Panc1 (cell line): ENCODE results near the gene GGCX. TPM values are rescaled to one million over a fixed set of nuclear protein-coding genes. Genes with fewer than 3 reads are reported as not detected.

Experiments used
- ATAC-seq: fragments of 200-7000 bp; cut with Tn5 transposase; 2 replicates; pipeline ENCODE4 v1.9.1; 2020; ENCODE audit warnings: mild to moderate bottlenecking, moderate library complexity
- BruUV-seq: library from RNA; stranded (reverse); fragments of 400-500 nt; replicated peaks from 2 replicates; lab custom pipeline; 2021; lab: Mats Ljungman, UMichigan
- CTCF ChIA-PET: fragments of 300-600 bp; sonication (Branson Sonifier 250); formaldehyde crosslinking; loops from one replicate; lab custom pipeline; 2022; ENCODE audit warnings: antibody characterized with exemption; lab: Charles Lee
- POLR2A ChIA-PET: fragments of 300-600 bp; sonication (Branson Sonifier 250); formaldehyde crosslinking; loops from one replicate; lab custom pipeline; 2022; ENCODE audit warnings: antibody characterized with exemption; lab: Charles Lee
- DNase-seq: peaks from one replicate; pipeline ENCODE4 v3.0.0-alpha.2; 2010; ENCODE audit warnings: low read depth, low spot score
- H3K27ac ChIP-seq: 2 replicates; pipeline ENCODE4 v1.5.1; 2011; ENCODE audit warnings: mild to moderate bottlenecking, low read length, inconsistent platforms
- H3K27me3 ChIP-seq: fragments of 200-500 bp; sonication (Bioruptor generic); 2 replicates; pipeline ENCODE4 v1.6.0; 2014; ENCODE audit warnings: low read length, inconsistent platforms; ENCODE audit not compliant: control insufficient read depth, insufficient read depth
- H3K36me3 ChIP-seq: fragments of 200-500 bp; sonication (Bioruptor generic); 2 replicates; pipeline ENCODE4 v1.5.1; 2014; ENCODE audit warnings: inconsistent platforms, mild to moderate bottlenecking, low read length, moderate library complexity; ENCODE audit not compliant: control insufficient read depth, insufficient read depth
- H3K4me1 ChIP-seq: 2 replicates; pipeline ENCODE4 v1.5.1; 2011; ENCODE audit warnings: inconsistent platforms, mild to moderate bottlenecking, low read length, moderate library complexity; ENCODE audit not compliant: control insufficient read depth, insufficient read depth
- H3K4me3 ChIP-seq, 2 experiments: 2 replicates each; pipeline ENCODE4 v1.5.1; 2011 to 2012; ENCODE audit warnings: low read depth in 2 of 2, low read length in 2 of 2, mild to moderate bottlenecking in 2 of 2, inconsistent platforms in 1 of 2, moderate library complexity in 1 of 2
- H3K9me3 ChIP-seq: fragments of 200-500 bp; sonication (Bioruptor generic); 2 replicates; pipeline ENCODE4 v1.5.1; 2014; ENCODE audit warnings: low read depth, mild to moderate bottlenecking, inconsistent platforms, low read length, moderate library complexity; ENCODE audit not compliant: control insufficient read depth, insufficient read depth
- CTCF ChIP-seq: fragments of 450-650 bp; IDR thresholded peaks from 2 replicates; pipeline ENCODE4 v1.5.1; 2017; ENCODE audit warnings: mild to moderate bottlenecking
- POLR2AphosphoS5 ChIP-seq: IDR thresholded peaks from 2 replicates; pipeline ENCODE4 v1.6.1; 2012; ENCODE audit warnings: mild to moderate bottlenecking, low read depth, low read length, moderate library complexity
- SIN3A ChIP-seq: IDR thresholded peaks from 2 replicates; pipeline ENCODE4 v1.6.1; 2012; ENCODE audit warnings: low read depth, mild to moderate bottlenecking, low read length, moderate library complexity, borderline replicate concordance; ENCODE audit not compliant: insufficient read depth
- TCF7L2 ChIP-seq: IDR thresholded peaks from 2 replicates; pipeline ENCODE4 v1.6.1; 2011; ENCODE audit warnings: mild to moderate bottlenecking, low read depth, low read length, inconsistent platforms
- in situ Hi-C: cut with HindIII; loops from 2 replicates; pipeline ENCODE4 v1.10.0; 2016; ENCODE audit warnings: low sequenced_read_pairs, low pct_unique_long_range_greater_than_20kb
- intact Hi-C: fragments of 100-400 bp; cut with micrococcal nuclease; formaldehyde crosslinking; loops from one replicate; pipeline ENCODE4 v1.10.0; 2022; ENCODE audit not compliant: unreplicated experiment
- total RNA-seq: library from RNA; stranded (reverse); gene quantifications from one replicate; pipeline ENCODE4 v1.2.1, GENCODE V29; 2021; ENCODE audit not compliant: unreplicated experiment
- TF ChIP-seq, protein P1 (sequence below), 2 experiments: IDR thresholded peaks; 2 replicates each; pipeline ENCODE4 v1.6.1; 2011 to 2012; ENCODE audit warnings: low read depth in 2 of 2, control low read depth in 1 of 2, low read length in 1 of 2, mild to moderate bottlenecking in 1 of 2, moderate library complexity in 1 of 2; ENCODE audit not compliant: insufficient read depth in 1 of 2

Gene GGCX
- total RNA-seq, 1 experiment from 2014 or later, result 64.1 TPM

DNA sequence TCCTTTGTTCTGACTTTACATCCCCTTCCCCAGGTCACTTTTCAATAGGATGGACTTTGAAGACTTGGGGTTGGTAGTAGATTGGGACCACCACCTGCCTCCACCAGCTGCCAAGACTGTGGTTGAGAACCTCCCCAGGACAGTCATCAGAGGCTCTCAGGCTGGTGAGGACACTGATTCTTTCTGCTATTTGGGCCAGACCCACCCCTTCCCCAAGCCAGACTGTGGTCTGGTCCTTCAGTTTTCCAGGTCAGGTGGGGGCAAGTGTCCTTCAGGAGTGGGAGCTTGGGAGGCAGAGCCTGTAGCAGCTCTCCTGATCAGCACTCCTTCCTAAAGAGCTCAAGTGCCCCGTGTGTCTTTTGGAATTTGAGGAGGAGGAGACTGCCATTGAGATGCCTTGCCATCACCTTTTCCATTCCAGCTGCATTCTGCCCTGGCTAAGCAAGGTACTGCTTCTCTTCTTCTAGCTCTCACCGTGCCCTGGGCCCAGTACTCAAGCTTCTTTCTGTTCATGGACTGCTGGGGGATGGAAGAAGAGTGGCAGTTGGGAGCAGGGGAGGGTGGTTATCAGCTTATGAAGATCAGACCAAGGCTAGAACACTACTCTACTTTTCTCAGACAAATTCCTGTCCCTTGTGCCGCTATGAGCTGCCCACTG lies 35.3 kb upstream of the GGCX start:
- no TSS peak for BruUV-seq

DNA sequence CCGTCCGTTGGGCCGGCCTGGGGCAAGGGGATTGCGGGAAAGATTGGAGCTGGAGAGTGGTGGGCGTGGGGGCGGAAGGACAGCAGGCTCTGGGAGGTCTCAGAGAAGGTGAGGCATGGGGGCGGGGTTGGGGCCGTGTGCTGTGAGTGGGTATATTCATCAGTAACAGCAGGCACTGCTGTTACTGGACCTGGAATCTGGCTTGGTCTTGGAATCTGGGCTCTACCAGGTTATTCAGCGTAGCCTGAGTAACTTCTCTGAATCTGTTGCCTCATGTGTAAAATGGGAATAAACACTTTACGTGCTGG lies 34.7 kb upstream of the GGCX start:
- no TSS peak for BruUV-seq
- H3K4me1 ChIP-seq, result peaks cover 36% of the 10 kb centered on the region
- H3K4me3 ChIP-seq, result peak overlapping the region; percentile 91 to 99
- no peak for DNase-seq
- ATAC-seq, result peak; percentile 24
- TF ChIP-seq, protein P1, sequence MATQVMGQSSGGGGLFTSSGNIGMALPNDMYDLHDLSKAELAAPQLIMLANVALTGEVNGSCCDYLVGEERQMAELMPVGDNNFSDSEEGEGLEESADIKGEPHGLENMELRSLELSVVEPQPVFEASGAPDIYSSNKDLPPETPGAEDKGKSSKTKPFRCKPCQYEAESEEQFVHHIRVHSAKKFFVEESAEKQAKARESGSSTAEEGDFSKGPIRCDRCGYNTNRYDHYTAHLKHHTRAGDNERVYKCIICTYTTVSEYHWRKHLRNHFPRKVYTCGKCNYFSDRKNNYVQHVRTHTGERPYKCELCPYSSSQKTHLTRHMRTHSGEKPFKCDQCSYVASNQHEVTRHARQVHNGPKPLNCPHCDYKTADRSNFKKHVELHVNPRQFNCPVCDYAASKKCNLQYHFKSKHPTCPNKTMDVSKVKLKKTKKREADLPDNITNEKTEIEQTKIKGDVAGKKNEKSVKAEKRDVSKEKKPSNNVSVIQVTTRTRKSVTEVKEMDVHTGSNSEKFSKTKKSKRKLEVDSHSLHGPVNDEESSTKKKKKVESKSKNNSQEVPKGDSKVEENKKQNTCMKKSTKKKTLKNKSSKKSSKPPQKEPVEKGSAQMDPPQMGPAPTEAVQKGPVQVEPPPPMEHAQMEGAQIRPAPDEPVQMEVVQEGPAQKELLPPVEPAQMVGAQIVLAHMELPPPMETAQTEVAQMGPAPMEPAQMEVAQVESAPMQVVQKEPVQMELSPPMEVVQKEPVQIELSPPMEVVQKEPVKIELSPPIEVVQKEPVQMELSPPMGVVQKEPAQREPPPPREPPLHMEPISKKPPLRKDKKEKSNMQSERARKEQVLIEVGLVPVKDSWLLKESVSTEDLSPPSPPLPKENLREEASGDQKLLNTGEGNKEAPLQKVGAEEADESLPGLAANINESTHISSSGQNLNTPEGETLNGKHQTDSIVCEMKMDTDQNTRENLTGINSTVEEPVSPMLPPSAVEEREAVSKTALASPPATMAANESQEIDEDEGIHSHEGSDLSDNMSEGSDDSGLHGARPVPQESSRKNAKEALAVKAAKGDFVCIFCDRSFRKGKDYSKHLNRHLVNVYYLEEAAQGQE (IDR thresholded peaks at IDR 0.05; ENCODE audit: insufficient read depth in 1 of 2, low read depth in 2 of 2, low read length in 1 of 2), result no peak
- TF ChIP-seq SIN3A (no peak), CTCF (no peak), POLR2AphosphoS5 (no peak), TCF7L2 (no peak)
- H3K27me3 ChIP-seq, result no peaks in the 10 kb centered on the region
- H3K9me3 ChIP-seq, result no peaks in the 10 kb centered on the region
- in situ Hi-C loops (no loop called here), intact Hi-C loops (no loop called here)
- ChIA-PET POLR2A (interaction anchor here (1.0 to 1.2 kb wide), 2 partner anchors 9 to 10 kb away, joined by 3 read pairs; no protein-coding TSS in a partner anchor), CTCF (no interaction called here)
- H3K27ac ChIP-seq, result peak overlapping the region; percentile 96
- peaks cover 2% of the 10 kb centered on the region; the same call in 1 of the 2 replicates for H3K36me3 ChIP-seq

More for the DNA sequence above, 35.3 kb upstream of the GGCX start:
- TF ChIP-seq CTCF (no peak), SIN3A (no peak), POLR2AphosphoS5 (0 out of 2 replicates have a peak, but pooled peaks have one; percentile 3), TCF7L2 (no peak)
- TF ChIP-seq, protein P1 (IDR thresholded peaks at IDR 0.05; ENCODE audit: insufficient read depth in 1 of 2, low read depth in 2 of 2, low read length in 1 of 2), result no peak
- ChIA-PET POLR2A (interaction anchor here (0.5 kb wide), 1 partner anchor 35 kb away, joined by 3 read pairs; no protein-coding TSS in a partner anchor), CTCF (interaction anchor here (0.6 kb wide), 1 partner anchor 47 kb away, joined by 4 read pairs; no protein-coding TSS in a partner anchor)
- H3K4me3 ChIP-seq, result peak overlapping the region; percentile 91 to 99
- no peak for DNase-seq
- H3K27me3 ChIP-seq, result no peaks in the 10 kb centered on the region
- ATAC-seq, result no peak
- no peaks in the 10 kb centered on the region for H3K9me3 ChIP-seq
- H3K36me3 ChIP-seq, result peaks cover 2% of the 10 kb centered on the region; the same call in 1 of the 2 replicates
- in situ Hi-C loops (no loop called here), intact Hi-C loops (no loop called here)
- H3K4me1 ChIP-seq, result peaks cover 42% of the 10 kb centered on the region
- H3K27ac ChIP-seq, result peak overlapping the region; percentile 96
